ENCODE data around the gene EPHA6.

GRCh38 chr3:96960661-96961330 lies 146.4 kb downstream of the EPHA6 start:
- TF ChIP-seq EZH2 (IDR thresholded peaks at IDR 0.05; ENCODE audit: borderline replicate concordance, low read depth, low read length, severe bottlenecking), result no peak
- no peak for TF ChIP-seq CTCF (IDR thresholded peaks at IDR 0.05; ENCODE audit: borderline replicate concordance, extremely low read depth, low read length, poor library complexity, severe bottlenecking)

Data from DND-41 (cell line).